IPS-NIHi7 (cell line): Measurements from ENCODE around the gene SPIN3.
"Not testable (repeated sequence)": the region's sequence is repeated elsewhere in the genome, so short reads cannot be mapped to it uniquely, and the experiment has no call there.

Experiments
- DNase-seq: peaks from one replicate; pipeline ENCODE4 v3.0.0; 2012; ENCODE audit warnings: mixed read lengths; ENCODE audit errors: extremely low spot score

The SPIN3 gene

DNA sequence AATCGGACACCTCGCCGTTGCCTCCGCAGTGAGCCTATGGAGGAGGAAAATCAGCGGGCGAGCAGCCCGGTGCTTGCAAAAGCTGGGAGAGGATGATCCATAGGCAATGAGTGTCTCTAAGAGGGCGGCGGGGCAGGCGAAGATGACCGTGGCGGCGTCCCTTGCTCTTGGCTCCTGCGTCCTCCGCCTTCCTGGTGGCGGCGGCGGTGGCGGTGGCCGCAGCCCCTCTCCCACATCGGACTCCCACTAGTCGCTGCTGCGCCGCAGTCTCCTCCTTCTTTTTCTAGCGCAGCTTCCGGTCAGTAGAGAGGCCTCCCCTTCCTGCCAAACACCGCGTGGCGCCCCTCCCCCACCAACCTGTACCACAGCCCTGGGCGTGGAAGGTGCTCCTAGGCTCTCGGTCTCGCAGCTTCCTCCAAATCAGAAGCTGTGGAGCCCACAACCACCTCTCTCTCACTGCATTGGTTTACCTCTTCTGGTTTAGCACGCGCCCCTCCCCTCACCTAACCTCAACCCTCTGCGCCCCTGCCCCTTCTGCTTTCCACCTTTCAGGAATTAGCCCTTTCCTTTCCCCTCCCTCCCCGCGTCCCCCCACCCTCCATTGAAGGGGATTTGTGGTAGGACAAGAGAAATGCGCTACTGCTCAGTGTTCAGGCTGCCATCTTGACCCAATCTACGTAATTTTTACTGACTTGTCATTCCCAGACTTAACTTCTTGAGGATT, at the start of gene SPIN3:
Gene SPIN3 (minus strand): TSS at position 271 of the 724 bp plus-strand sequence. CDS start 594 bp downstream, outside the sequence.
- peak; percentile 78 for DNase-seq

DNA sequence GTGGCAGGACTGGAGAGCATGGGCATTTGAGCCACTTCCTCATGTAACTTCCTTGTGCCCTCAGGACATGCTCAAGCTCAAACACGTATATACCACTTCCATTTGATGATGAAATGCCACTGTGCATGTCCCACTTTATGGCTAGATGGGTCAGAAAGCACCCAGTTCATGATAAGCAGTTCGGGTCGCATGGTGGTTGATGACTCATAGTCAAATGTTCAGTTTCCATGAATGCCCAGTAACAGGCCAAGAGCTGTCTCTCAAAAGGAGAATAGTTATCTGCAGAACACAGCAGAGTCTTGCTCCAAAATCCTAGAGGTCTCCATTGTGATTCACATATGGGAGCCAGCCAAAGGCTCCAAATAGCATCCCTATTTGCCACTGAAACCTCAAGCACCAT, 48.9 kb upstream of the SPIN3 start:
- DNase-seq = no peak

DNA sequence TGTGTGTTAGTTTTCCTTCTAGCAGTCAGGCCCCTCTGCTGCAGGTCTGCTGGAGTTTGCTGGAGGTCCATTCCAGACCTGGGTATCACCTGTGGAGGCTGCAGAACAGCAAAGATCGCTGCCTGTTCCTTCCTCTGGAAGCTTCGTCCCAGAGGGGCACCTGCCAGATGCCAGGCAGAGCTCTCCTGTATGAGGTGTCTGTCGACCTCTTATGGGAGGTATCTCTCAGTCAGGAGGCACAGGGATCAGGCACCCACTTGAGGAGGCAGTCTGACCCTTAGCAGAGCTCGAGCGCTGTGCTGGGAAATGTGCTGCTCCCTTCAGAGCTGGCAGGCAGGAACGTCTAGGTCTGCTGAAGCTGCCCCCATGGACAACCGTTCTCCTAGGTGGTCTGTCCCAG, 41.9 kb upstream of the SPIN3 start:
- not testable (repeated sequence) for DNase-seq

DNA sequence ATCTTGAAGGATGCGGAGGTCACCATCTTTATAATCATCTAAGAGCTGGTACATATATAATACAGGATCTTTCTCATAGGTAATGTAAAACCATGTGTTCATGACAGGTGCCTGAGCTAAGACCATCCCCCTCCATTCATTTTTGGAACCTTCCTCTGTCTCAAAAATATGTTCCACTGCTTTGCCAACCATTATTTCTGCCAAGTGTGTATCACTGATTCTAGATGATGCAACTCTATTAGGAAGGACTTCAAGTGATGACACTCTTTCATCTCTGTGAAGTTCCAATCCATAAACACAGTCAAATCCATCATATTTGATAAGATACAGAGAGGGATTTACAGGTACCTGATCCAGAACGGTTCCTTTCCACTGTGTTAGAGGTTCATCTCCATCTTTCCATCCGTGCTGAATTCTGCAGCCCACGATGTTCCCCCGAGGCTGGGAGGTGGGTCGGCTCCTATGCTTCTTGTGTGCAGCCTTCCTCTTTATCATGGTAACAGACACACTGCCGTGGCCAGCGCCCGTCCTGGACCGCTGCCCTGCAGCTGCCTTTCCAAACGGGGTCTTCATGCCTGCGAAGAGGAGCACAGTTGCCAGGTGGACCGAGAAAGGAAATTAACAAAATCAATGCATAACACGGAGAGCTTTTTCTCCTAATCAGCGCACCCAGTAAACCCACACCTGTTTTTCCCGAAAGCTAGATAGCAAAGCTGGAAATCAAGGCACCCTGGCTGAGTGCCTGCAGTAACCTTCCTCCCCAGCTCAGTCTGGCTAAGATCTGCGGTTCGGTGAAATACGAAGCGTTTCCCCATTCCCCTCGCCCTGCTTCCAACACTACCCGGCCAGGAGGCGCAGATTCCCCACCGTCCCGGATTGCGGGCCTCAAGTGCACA, 718 bp downstream of the SPIN3 start:
- DNase-seq = no peak

DNA sequence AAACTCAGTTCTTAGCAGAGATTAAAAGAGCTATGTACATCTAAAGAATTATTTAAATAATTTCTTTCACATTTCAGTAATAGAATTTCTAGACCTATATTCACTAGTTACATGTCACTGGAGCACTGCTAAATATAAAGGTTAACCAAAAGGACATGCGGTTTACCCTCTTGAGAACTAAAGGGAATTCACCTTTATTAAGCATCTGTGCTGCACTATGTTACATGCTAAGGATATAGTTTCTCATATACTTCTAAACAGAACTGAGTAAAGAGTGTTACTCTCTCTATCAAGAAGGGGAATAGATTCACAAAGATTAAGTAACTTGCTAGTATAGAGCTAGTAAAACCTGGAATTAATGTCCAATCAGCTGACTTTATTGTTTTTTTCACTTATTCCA, 7.6 kb downstream of the SPIN3 start:
- DNase-seq = no peak

DNA sequence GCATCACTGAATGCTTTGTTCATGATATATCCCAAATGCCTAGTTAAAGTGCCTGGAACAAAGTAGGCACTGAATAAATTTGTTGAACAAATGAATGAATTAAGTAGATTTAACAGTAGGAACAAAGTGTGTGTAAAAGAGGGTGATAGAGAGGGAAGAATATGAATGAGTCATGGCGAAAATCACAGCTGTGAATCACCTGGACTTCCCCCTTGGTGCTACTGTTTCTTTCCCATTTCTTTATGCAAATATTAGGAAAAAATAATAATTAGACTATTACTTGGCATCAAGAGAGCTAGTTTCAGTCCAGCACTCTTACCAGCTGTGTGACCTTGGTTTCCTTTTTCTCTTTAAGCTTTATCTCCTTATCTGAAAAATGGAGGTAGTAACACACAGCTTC, 9.2 kb downstream of the SPIN3 start:
- DNase-seq = no peak

DNA sequence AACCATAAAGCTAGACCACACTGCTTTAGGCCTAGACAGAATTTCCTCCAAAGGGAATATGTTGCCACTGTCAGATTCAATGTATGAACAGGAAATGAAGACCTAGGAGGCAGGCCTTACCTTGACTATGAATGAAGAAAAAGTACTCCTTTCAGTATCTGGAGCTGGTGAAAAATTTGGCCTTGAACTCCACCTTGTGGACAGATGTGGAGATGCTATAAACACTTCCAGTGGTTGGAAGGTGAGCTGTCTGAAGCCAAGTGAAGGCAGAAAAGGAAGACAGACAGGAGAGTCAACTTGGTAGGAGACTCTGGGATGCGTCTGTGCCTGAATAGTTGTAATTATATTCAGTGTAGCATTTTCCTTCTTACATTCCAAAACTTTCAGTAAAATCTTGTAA, 17.2 kb downstream of the SPIN3 start:
- DNase-seq = peak; percentile 52

DNA sequence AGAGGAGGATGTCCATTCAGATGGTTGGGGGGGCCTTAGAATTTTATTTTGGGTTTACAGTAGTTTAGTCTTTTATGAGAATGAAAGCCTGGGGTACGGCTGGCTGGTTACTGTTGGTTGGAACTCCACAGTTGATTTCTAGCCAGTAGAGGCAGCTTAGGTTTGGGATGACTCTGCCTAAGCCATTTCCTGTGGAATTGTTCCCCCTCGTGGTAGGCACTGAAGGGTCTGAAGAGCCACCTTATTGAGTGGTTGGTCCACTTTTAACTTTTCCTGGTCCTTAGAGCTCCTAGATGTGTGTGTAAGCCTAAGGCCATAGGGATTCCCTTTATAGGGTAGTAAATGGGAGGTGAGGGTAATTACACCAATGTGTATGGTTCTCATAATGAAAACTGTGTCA, 19.7 kb downstream of the SPIN3 start:
- no peak for DNase-seq

DNA sequence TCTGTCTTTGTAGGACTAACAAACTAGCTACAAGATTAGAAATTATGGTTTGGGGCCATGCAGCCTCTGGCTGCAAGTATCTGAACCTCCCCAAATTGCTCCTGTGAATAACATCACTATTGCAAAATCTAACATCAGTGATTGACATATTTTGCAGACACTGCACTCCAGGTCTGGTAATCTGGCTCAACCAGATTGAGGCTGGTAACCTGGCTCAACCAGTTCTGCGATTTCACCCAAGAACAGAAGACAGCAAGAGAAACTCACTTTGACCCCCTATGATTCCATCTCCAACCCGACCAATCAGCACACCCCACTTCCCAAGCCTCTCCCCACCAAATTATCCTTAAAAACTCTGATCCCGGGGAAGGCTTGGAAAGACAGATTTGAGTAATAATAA, 20.9 kb downstream of the SPIN3 start:
- no peak for DNase-seq

DNA sequence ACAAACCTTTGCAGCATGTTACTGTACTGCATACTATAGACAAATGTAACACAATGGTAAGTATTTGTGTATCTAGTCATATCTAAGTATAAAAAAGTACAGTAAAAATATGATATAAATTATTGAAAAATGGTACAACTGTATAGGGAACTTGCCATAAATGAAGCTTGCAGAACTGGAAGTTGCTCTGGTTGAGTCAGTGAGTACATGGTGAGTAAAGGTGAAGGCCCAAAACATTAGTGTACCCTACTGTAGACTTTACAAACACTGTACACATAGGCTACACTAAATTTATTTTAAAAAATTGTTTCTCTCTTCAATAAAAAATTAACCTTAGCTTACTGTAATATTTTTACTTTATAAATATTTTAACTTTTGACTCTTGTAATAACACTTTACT, 25.8 kb downstream of the SPIN3 start:
- DNase-seq = no peak

DNA sequence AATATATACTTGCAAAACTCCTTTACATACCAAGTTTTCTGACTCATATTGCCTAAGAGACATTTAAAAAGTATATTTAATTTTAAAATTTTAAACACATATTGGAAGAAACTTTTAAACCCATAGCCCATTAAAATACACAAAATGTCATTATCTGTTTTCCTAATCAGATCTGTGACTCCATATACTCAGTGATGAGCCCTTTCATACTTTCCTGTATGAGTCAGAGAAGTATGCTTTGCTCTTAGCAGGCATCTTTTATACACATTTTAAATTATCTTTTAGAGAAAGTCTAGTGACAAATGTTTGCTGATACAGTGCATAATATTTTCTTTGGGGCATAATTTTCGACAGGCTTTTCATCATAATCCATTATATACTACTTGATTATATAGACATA, 26.4 kb downstream of the SPIN3 start:
- DNase-seq = no peak

DNA sequence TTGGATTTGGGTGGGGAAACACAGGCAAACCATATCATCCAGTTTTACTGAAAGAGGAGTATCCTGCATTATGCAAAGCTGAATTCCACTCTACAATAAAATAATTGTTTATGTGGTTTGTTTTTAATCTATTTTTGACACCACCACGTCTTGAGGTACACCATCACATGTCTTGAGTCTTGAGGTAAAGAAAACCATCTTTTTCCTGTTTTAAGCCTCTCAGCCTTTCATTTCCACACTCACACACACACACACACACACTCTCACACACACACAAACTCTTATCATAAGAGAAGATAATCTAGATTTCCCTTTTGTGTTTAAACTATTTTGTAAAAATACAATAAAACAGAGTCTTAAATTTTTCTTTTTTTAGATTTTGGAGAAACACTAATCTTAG, 32.0 kb downstream of the SPIN3 start:
- no peak for DNase-seq

DNA sequence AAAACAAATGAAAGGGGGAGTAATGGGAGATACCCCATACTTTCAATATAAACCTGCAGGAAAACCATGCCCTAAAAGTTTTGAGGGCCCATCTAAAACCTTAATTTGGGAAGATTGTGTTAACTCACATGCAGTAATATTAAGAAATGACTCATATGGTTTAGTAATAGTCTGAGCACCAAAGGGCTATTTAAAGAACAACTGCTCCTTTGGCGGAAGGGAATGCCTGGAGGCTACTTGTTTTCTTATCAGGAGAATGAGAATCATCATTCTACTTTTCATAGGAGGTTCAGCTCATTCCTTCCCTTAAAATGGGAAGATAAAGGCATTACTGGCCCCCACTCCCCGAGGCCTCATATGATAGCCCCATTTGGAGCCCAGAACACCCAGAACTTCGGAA, 47.6 kb downstream of the SPIN3 start:
- DNase-seq = no peak

DNA sequence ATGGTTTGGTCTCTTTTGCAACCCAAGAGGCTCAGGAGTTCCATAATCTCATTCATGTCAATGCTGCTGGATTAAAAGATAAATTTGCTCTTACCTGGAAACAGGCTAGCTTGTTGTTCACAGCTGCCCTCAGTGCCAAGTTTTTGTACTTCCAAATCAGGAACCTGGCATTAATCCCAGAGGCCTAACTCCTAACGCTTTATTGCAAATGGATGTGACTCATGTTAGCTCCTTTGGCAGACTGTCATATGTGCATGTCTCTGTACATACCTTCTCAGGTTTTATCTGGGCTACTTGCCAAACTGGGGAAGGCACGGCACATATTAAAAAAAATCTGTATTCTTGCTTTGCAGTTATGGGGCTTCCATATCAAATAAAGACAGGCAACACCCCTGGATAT, 49.1 kb downstream of the SPIN3 start:
- DNase-seq = not testable (repeated sequence)

DNA sequence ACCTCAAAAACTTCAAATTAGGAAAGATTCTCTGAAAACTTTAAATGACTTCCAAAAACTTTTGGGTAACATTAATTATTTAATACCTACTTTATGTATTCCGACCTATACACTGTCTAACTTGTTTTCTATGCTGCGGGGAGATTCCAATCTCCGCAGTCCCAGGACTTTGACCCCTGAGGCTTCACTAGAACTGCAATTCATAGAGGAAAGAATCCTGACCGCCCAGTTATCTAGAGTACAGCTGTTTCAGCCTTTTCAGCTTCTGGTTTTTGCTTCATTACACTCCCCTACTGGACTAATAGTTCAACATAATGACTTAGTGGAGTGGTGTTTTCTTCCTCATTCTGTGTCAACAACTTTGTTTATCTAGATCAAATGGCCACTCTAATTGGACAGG, 50.1 kb downstream of the SPIN3 start:
- not testable (repeated sequence) for DNase-seq

DNA sequence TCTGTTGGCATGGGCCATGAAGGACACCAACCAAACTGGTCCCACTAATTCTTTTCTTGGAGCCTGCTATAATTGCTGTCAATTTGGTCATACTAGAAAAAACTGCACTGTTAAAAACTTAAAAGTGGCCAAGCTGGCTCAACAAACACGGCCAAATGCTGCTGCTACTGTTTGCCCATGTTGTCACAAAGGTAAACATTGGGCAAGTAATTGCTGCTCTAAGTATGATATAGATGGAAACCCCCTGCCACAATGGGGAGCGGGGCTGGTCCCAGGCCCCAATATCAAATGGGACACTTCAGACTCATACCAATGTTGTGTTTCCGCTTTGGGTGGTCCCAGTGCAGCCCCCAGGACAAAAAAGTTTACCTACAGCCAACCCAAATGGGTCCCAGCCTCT, 52.1 kb downstream of the SPIN3 start:
- no peak for DNase-seq
